Measurements from ENCODE around the gene SET. TPM values are rescaled to one million over a fixed set of nuclear protein-coding genes. Genes with fewer than 3 reads are reported as not detected.

The SET gene
- total and polyA plus RNA-seq, 12 donors: 62.1 to 352 (median 184) TPM

DNA sequence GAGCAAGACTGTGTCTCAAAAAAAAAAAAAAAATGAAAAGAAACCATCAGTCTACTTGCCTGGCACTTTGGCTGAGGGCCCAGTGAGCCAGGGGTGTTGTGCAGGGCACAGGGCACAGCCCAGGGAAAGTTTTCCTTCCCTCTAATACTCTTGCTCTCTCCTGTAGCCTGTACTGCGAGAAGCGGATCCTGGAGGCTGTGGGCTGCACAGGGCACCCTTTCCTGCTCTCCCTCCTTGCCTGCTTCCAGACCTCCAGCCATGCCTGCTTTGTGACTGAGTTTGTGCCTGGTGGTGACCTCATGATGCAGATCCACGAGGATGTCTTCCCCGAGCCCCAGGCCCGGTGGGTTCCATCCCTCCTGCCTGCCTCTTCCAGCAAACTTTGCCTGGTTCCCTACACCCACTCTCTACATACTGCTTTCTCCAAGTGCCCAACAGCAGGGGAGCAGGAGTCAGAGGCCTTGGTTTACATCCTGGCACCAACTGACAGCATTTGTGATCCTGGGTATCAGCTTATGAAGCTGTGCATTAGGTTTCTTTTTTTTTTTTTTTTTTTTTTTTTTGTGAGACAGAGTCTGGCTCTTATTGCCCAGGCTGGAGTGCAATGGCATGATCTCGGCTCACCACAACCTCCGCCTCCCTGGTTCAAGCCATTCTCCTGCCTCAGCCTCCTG, 27.7 kb downstream of the SET start:
- no peak for DNase-seq

DNA sequence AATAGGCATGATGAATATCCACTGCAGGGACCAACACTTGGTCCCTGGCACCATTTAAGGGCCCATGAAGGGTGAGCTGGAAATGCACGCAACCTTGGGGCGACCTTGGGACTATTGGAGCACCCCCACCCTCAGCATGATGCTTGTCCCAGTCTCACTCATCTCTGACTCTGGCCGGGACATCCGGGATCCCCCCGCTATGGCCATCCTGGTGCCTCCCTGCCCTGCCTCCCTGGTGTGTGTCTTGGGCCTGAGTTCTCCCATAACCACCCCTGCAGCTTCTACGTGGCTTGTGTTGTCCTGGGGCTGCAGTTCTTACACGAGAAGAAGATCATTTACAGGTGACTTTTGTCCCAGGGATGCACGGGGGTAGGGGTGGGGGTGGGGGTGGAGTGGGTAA, 29.0 kb downstream of the SET start:
- H3K27ac ChIP-seq: no peak overlapping the region
- H3K27me3 ChIP-seq: no peaks in the 10 kb centered on the region
- intact Hi-C loops (cut with DNase I): no loop called here
- H3K4me3 ChIP-seq: no peak overlapping the region
- WGBS, 4 donors: 83 to 89% (median 85%) methylated on average over 6 to 8 of the region's 8 CpGs
- DNase-seq: no peak
- TF ChIP-seq, protein P1, sequence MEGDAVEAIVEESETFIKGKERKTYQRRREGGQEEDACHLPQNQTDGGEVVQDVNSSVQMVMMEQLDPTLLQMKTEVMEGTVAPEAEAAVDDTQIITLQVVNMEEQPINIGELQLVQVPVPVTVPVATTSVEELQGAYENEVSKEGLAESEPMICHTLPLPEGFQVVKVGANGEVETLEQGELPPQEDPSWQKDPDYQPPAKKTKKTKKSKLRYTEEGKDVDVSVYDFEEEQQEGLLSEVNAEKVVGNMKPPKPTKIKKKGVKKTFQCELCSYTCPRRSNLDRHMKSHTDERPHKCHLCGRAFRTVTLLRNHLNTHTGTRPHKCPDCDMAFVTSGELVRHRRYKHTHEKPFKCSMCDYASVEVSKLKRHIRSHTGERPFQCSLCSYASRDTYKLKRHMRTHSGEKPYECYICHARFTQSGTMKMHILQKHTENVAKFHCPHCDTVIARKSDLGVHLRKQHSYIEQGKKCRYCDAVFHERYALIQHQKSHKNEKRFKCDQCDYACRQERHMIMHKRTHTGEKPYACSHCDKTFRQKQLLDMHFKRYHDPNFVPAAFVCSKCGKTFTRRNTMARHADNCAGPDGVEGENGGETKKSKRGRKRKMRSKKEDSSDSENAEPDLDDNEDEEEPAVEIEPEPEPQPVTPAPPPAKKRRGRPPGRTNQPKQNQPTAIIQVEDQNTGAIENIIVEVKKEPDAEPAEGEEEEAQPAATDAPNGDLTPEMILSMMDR (IDR thresholded peaks at IDR 0.05): no peak
- H3K9me3 ChIP-seq (replicated peaks in 1 of 3): no peaks in the 10 kb centered on the region
- no peaks in the 10 kb centered on the region for H3K4me1 ChIP-seq (replicated peaks in 1 of 2)
- no peaks in the 10 kb centered on the region for H3K36me3 ChIP-seq (replicated peaks in 1 of 2)

More for the DNA sequence above, 27.7 kb downstream of the SET start:
- no peak for TF ChIP-seq POLR2A (IDR thresholded peaks at IDR 0.05)
- TF ChIP-seq, protein P1 (IDR thresholded peaks at IDR 0.05): no peak
- Histone ChIP-seq H3K4me1 (replicated peaks in 1 of 2) (no peaks in the 10 kb centered on the region), H3K36me3 (replicated peaks in 1 of 2) (no peaks in the 10 kb centered on the region), H3K9me3 (replicated peaks in 1 of 3) (no peaks in the 10 kb centered on the region), H3K4me3 (no peak overlapping the region), H3K27me3 (no peaks in the 10 kb centered on the region), H3K27ac (no peak overlapping the region)
- 87 to 95% (median 90%) methylated on average over 7 of the region's 7 CpGs for WGBS, 4 donors
- intact Hi-C loops (cut with DNase I): no loop called here

DNA sequence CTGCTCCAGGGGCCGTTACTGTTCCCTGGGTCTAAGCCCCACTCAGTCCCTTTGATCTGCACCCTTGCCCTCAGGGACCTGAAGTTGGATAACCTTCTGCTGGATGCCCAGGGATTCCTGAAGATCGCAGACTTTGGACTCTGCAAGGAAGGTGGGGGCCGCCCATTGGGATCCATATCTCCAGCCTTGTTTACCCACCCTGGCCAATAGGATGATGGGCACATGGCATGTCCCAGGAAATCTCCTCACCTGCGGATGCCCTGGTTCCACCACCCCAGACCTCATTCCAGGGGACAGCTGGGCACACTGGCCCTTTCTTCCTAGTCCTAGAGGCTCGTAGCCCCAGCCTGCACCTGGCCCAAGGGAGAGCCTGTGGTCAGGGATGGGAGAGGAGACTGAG, 29.5 kb downstream of the SET start:
- intact Hi-C loops (cut with DNase I): no loop called here
- H3K36me3 ChIP-seq (replicated peaks in 1 of 2): no peaks in the 10 kb centered on the region
- no peak overlapping the region for H3K27ac ChIP-seq
- 76 to 95% (median 85%) methylated on average over 4 to 5 of the region's 5 CpGs for WGBS, 4 donors
- DNase-seq: no peak
- no peaks in the 10 kb centered on the region for H3K9me3 ChIP-seq (replicated peaks in 1 of 3)
- no peaks in the 10 kb centered on the region for H3K4me1 ChIP-seq (replicated peaks in 1 of 2)
- no peak overlapping the region for H3K4me3 ChIP-seq
- H3K27me3 ChIP-seq: no peaks in the 10 kb centered on the region
- TF ChIP-seq, protein P1 (IDR thresholded peaks at IDR 0.05): no peak
- no peak for TF ChIP-seq POLR2A (IDR thresholded peaks at IDR 0.05)

DNA sequence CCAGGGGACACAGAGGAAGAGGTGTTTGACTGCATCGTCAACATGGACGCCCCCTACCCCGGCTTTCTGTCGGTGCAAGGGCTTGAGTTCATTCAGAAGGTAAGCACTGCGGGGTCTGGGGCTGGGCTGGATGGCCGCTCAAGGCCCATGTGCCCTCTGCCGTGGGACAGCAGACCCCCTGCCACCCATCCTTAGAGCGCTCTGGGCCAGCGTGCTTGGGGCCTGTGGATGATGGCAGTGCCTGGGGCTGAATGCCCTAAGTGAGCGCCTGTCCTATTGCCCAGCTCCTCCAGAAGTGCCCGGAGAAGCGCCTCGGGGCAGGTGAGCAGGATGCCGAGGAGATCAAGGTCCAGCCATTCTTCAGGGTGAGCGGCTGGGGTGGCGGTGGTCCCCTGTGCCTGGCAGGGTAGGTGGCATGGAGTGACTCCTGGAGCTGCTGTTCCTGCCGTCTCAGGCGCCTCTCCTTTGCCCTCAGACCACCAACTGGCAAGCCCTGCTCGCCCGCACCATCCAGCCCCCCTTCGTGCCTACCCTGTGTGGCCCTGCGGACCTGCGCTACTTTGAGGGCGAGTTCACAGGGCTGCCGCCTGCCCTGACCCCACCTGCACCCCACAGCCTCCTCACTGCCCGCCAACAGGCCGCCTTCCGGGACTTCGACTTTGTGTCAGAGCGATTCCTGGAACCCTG, 31.0 kb downstream of the SET start:
- Histone ChIP-seq H3K27ac (no peak overlapping the region), H3K4me3 (no peak overlapping the region), H3K27me3 (no peaks in the 10 kb centered on the region), H3K9me3 (replicated peaks in 1 of 3) (no peaks in the 10 kb centered on the region), H3K4me1 (replicated peaks in 1 of 2) (peaks cover 3 to 6% of the 10 kb centered on the region in 2 donors), H3K36me3 (replicated peaks in 1 of 2) (no peaks in the 10 kb centered on the region)
- intact Hi-C loops (cut with DNase I): no loop called here
- DNase-seq: no peak
- TF ChIP-seq, protein P1 (IDR thresholded peaks at IDR 0.05): no peak
- TF ChIP-seq POLR2A (IDR thresholded peaks at IDR 0.05): no peak
- 90 to 97% (median 94%) methylated on average over 6 to 30 of the region's 30 CpGs for WGBS, 4 donors

Data from adrenal gland (tissue), 12 donors.